OCI-LY3 (cell line): ENCODE data around the gene TP53BP1.

ENCODE experiments used
- H2AFZ ChIP-seq: fragments of 200-600, 300-600 bp; shearing (Covaris generic); 2 replicates; pipeline ENCODE4 v1.6.0; 2014; ENCODE audit warnings: antibody characterized with exemption, low read depth, low read length
- H3K27ac ChIP-seq: fragments of 200-600, 300-600 bp; sonication (generic); 2 replicates; pipeline ENCODE4 v1.5.1; 2014; ENCODE audit warnings: mild to moderate bottlenecking, low read length, moderate library complexity, mixed read lengths
- H3K27me3 ChIP-seq: fragments of 200-600, 300-600 bp; sonication (generic); 2 replicates; pipeline ENCODE4 v1.6.1; 2014; ENCODE audit warnings: low read depth, low read length, mixed read lengths
- H3K36me3 ChIP-seq: fragments of 200-600, 300-600 bp; sonication (generic); replicated peaks from 2 replicates; pipeline ENCODE3; 2014; ENCODE audit warnings: low read depth, low read length, mixed read lengths
- H3K4me1 ChIP-seq: fragments of 300-600, 200-600 bp; sonication (generic); 2 replicates; pipeline ENCODE4 v1.6.1; 2014; ENCODE audit warnings: low read length, mixed read lengths
- H3K4me2 ChIP-seq: fragments of 200-600, 300-600 bp; sonication (generic); 2 replicates; pipeline ENCODE4 v1.6.1; 2014; ENCODE audit warnings: low read length, mixed read lengths
- H3K4me3 ChIP-seq: fragments of 300-600, 200-600 bp; sonication (generic); 2 replicates; pipeline ENCODE4 v1.5.1; 2014; ENCODE audit warnings: antibody characterized with exemption, mild to moderate bottlenecking, low read length, moderate library complexity
- H3K79me2 ChIP-seq: fragments of 300-600, 200-600 bp; shearing (Covaris generic); 2 replicates; pipeline ENCODE4 v1.6.1; 2014; ENCODE audit warnings: mild to moderate bottlenecking, low read length, mixed read lengths
- H3K9ac ChIP-seq: fragments of 300-600, 200-600 bp; shearing (Covaris generic); 2 replicates; pipeline ENCODE4 v1.6.0; 2014; ENCODE audit warnings: mild to moderate bottlenecking, low read length, moderate library complexity
- H3K9me3 ChIP-seq: fragments of 200-600, 300-600 bp; shearing (Covaris generic); 2 replicates; pipeline ENCODE4 v1.6.1; 2014; ENCODE audit warnings: low read length, mixed read lengths; ENCODE audit not compliant: insufficient read depth
- H4K20me1 ChIP-seq: fragments of 200-600, 300-600 bp; sonication (generic); 2 replicates; pipeline ENCODE4 v1.6.1; 2016; ENCODE audit warnings: low read length, mixed read lengths; ENCODE audit not compliant: insufficient read depth
- CTCF ChIP-seq: fragments of 200-600, 300-600 bp; sonication (generic); IDR thresholded peaks from 2 replicates; pipeline ENCODE4 v1.5.1; 2014; ENCODE audit warnings: antibody characterized with exemption, low read length, low read depth
- EZH2phosphoT487 ChIP-seq: fragments of 200-600 bp; shearing (Covaris generic); IDR thresholded peaks from 2 replicates; pipeline ENCODE4 v1.6.1; 2018; ENCODE audit warnings: antibody characterized with exemption, mixed run types, low read depth

TP53BP1 gene

GRCh38 chr15:43513550-43513949 lies 20.6 kb upstream of the TP53BP1 start:
- Histone ChIP-seq H3K9ac (no peak overlapping the region), H3K27me3 (peaks cover 24% of the 10 kb centered on the region), H3K36me3 (no peaks in the 10 kb centered on the region), H4K20me1 (no peaks in the 10 kb centered on the region), H2AFZ (no peak overlapping the region), H3K27ac (no peak overlapping the region), H3K9me3 (no peaks in the 10 kb centered on the region), H3K4me2 (no peak overlapping the region), H3K4me1 (peaks cover 35% of the 10 kb centered on the region), H3K79me2 (no peaks in the 10 kb centered on the region), H3K4me3 (no peak overlapping the region)
- TF ChIP-seq CTCF (no peak), EZH2phosphoT487 (no peak)

GRCh38 chr15:43511012-43511885 lies 18.3 kb upstream of the TP53BP1 start:
- Histone ChIP-seq H3K9ac (peak overlapping the region; percentile 42), H3K27me3 (peaks cover 16% of the 10 kb centered on the region), H3K4me2 (peak overlapping the region; percentile 99), H3K4me1 (peaks cover 16% of the 10 kb centered on the region), H4K20me1 (no peaks in the 10 kb centered on the region), H3K4me3 (peak overlapping the region; percentile 96), H3K36me3 (no peaks in the 10 kb centered on the region), H3K79me2 (no peaks in the 10 kb centered on the region), H2AFZ (peak overlapping the region; percentile 76), H3K27ac (no peak overlapping the region), H3K9me3 (no peaks in the 10 kb centered on the region)
- no peak for TF ChIP-seq EZH2phosphoT487
- TF ChIP-seq CTCF = peak; percentile 44; the same call in 1 of the 2 replicates

DNA sequence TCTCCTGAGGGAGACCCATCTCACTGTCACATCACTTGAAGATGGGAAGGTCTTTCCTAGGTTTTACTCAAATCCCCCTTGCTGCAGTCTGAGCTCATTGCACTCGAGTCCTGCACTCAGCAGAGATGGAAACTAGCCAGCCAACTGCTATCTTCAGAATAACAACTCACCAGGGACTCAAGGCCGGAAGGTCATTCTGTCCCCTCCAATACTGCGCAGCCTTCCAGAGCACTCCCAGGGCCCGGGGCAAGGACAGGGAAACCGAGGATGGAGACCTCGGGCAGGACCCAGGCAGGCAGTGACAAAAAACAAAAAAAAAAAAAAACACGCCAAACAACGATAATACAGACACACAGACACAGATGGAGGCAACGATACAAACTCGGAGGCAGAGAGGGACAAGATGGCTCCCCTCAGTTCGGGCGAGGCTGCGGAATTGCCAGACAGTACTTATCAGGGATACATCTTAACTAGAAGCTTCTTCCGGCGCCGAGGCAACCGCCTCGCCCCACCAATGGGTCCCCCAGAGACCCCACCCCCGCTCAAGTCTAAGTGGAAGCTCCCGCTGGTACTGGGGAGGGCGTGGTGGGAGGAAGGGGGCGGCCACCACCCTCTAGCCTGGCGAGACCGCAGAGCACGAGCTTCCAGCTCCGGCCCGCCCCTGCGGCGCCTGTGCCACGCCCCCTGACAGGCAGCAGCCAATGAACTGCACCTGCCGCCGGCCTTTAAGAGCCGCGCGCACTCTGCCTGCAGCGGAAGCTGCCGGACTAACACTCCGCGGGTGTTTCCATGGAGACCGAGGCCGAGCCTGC lies 17.4 kb upstream of the TP53BP1 start:
- Histone ChIP-seq H3K9me3 (no peaks in the 10 kb centered on the region), H3K79me2 (no peaks in the 10 kb centered on the region), H3K4me3 (peak overlapping the region; percentile 96), H3K9ac (peak overlapping the region; percentile 73), H3K36me3 (no peaks in the 10 kb centered on the region), H3K27ac (0 out of 2 replicates have a peak overlapping the region, but pooled peaks have one; percentile 9), H3K4me1 (peaks cover 9% of the 10 kb centered on the region), H4K20me1 (no peaks in the 10 kb centered on the region), H3K27me3 (peaks cover 14% of the 10 kb centered on the region), H3K4me2 (peak overlapping the region; percentile 99), H2AFZ (peak overlapping the region; percentile 97)
- TF ChIP-seq CTCF (no peak), EZH2phosphoT487 (no peak)
